HEK293 (cell line): ENCODE measurements around the gene IRF2BPL.

ENCODE experiments used
- CTCF ChIA-PET: fragments of 350-600 bp; formaldehyde crosslinking; extraction: SDS; loops from one replicate; lab custom pipeline; 2021; ENCODE audit warnings: antibody characterized with exemption; lab: Yijun Ruan, JAX
- POLR2A ChIA-PET: fragments of 300-600 bp; formaldehyde crosslinking; extraction: SDS; loops from one replicate; lab custom pipeline; 2020; ENCODE audit warnings: antibody characterized with exemption, inconsistent platforms; lab: Yijun Ruan, JAX
- H3K27ac ChIP-seq: fragments of 200-500 bp; sonication (Bioruptor generic); 2 replicates; pipeline ENCODE4 v1.5.1; 2014; ENCODE audit warnings: low read depth, low read length, control low read depth, inconsistent platforms; ENCODE audit errors: extremely low read depth
- H3K36me3 ChIP-seq, 2 experiments: fragments of 200-500 bp in 1 of 2; sonication (Bioruptor generic) in 1 of 2; 1 replicate in 1 of 2; 2 replicates in 1 of 2; pipeline ENCODE4 v1.5.1; 2014 to 2017; ENCODE audit warnings: inconsistent platforms in 2 of 2, low read length in 2 of 2; ENCODE audit not compliant: control insufficient read depth in 2 of 2, insufficient read depth in 1 of 2
- H3K4me1 ChIP-seq: fragments of 200-500 bp; sonication (Bioruptor generic); 2 replicates; pipeline ENCODE4 v1.5.1; 2014; ENCODE audit warnings: mild to moderate bottlenecking, low read length, inconsistent platforms; ENCODE audit not compliant: control insufficient read depth, insufficient read depth
- H3K4me3 ChIP-seq: 2 replicates; pipeline ENCODE4 v1.5.1; 2011; ENCODE audit warnings: low read depth, mild to moderate bottlenecking, control low read depth, low read length, moderate library complexity
- H3K9me3 ChIP-seq: fragments of 200-500 bp; sonication (Bioruptor generic); 2 replicates; pipeline ENCODE4 v1.5.1; 2014; ENCODE audit warnings: low read depth, low read length, inconsistent platforms; ENCODE audit not compliant: control insufficient read depth, insufficient read depth
- GLI4 ChIP-seq: fragments of 450-650 bp; formaldehyde crosslinking; IDR thresholded peaks from 2 replicates; pipeline ENCODE4 v1.5.1; 2016; ENCODE audit warnings: missing biosample characterization, missing genetic modification characterization
- KLF9 ChIP-seq: fragments of 450-650 bp; formaldehyde crosslinking; IDR thresholded peaks from 2 replicates; pipeline ENCODE4 v1.5.1; 2016; ENCODE audit warnings: missing biosample characterization, missing genetic modification characterization, low read depth
- TCF7L2 ChIP-seq: IDR thresholded peaks from 2 replicates; pipeline ENCODE4 v1.6.1; 2011; ENCODE audit warnings: low read depth, mild to moderate bottlenecking, inconsistent platforms, low read length, moderate library complexity, borderline replicate concordance
- YY2 ChIP-seq: fragments of 450-650 bp; formaldehyde crosslinking; IDR thresholded peaks from 2 replicates; pipeline ENCODE4 v1.5.1; 2016; ENCODE audit warnings: missing biosample characterization, missing genetic modification characterization
- ZBTB20 ChIP-seq: fragments of 450-650 bp; formaldehyde crosslinking; IDR thresholded peaks from 2 replicates; pipeline ENCODE4 v1.5.1; 2016; ENCODE audit warnings: missing biosample characterization, missing genetic modification characterization
- ZBTB7A ChIP-seq: fragments of 450-650 bp; formaldehyde crosslinking; IDR thresholded peaks from 2 replicates; pipeline ENCODE4 v1.5.1; 2016; ENCODE audit warnings: low read depth, missing biosample characterization, missing genetic modification characterization
- ZEB2 ChIP-seq: fragments of 450-650 bp; formaldehyde crosslinking; IDR thresholded peaks from 2 replicates; pipeline ENCODE4 v1.5.1; 2016; ENCODE audit warnings: missing biosample characterization, missing genetic modification characterization
- ZNF157 ChIP-seq: fragments of 450-650 bp; formaldehyde crosslinking; IDR thresholded peaks from 2 replicates; pipeline ENCODE4 v1.5.1; 2016; ENCODE audit warnings: missing biosample characterization, missing genetic modification characterization
- ZNF214 ChIP-seq: fragments of 450-650 bp; formaldehyde crosslinking; IDR thresholded peaks from 2 replicates; pipeline ENCODE4 v1.5.1; 2017; ENCODE audit warnings: missing biosample characterization, mild to moderate bottlenecking, missing genetic modification characterization, borderline replicate concordance
- ZNF223 ChIP-seq: fragments of 450-650 bp; formaldehyde crosslinking; IDR thresholded peaks from 2 replicates; pipeline ENCODE4 v1.5.1; 2016; ENCODE audit warnings: missing biosample characterization, missing genetic modification characterization
- ZNF23 ChIP-seq: fragments of 450-650 bp; formaldehyde crosslinking; IDR thresholded peaks from 2 replicates; pipeline ENCODE4 v1.5.1; 2016; ENCODE audit warnings: missing biosample characterization, missing genetic modification characterization, borderline replicate concordance
- ZNF248 ChIP-seq: fragments of 450-650 bp; formaldehyde crosslinking; IDR thresholded peaks from 2 replicates; pipeline ENCODE4 v1.5.1; 2017; ENCODE audit warnings: missing biosample characterization, missing genetic modification characterization
- ZNF266 ChIP-seq: fragments of 450-650 bp; formaldehyde crosslinking; IDR thresholded peaks from 2 replicates; pipeline ENCODE4 v1.5.1; 2016; ENCODE audit warnings: missing biosample characterization, missing genetic modification characterization, low read depth
- ZNF280C ChIP-seq: fragments of 450-650 bp; formaldehyde crosslinking; IDR thresholded peaks from 2 replicates; pipeline ENCODE4 v1.5.1; 2016; ENCODE audit warnings: missing biosample characterization, missing genetic modification characterization
- ZNF302 ChIP-seq: fragments of 450-650 bp; formaldehyde crosslinking; IDR thresholded peaks from 2 replicates; pipeline ENCODE4 v1.5.1; 2016; ENCODE audit warnings: missing biosample characterization, missing genetic modification characterization, low read depth
- ZNF391 ChIP-seq: fragments of 450-650 bp; formaldehyde crosslinking; IDR thresholded peaks from 2 replicates; pipeline ENCODE4 v1.5.1; 2016; ENCODE audit warnings: low read depth, missing biosample characterization, missing genetic modification characterization, borderline replicate concordance
- ZNF48 ChIP-seq: fragments of 450-650 bp; formaldehyde crosslinking; IDR thresholded peaks from 2 replicates; pipeline ENCODE4 v1.5.1; 2016; ENCODE audit warnings: missing biosample characterization, missing genetic modification characterization
- ZNF514 ChIP-seq: fragments of 450-650 bp; formaldehyde crosslinking; IDR thresholded peaks from 2 replicates; pipeline ENCODE4 v1.5.1; 2016; ENCODE audit warnings: missing biosample characterization, missing genetic modification characterization
- ZNF530 ChIP-seq: fragments of 450-650 bp; formaldehyde crosslinking; IDR thresholded peaks from 2 replicates; pipeline ENCODE4 v1.5.1; 2016; ENCODE audit warnings: low read depth, missing biosample characterization, missing genetic modification characterization
- ZNF555 ChIP-seq: fragments of 450-650 bp; formaldehyde crosslinking; conservative IDR thresholded peaks from 2 replicates; pipeline ENCODE4 v1.5.1; 2017; ENCODE audit warnings: missing biosample characterization, mild to moderate bottlenecking, missing genetic modification characterization, inconsistent platforms
- ZNF571 ChIP-seq: fragments of 450-650 bp; formaldehyde crosslinking; IDR thresholded peaks from 2 replicates; pipeline ENCODE4 v1.5.0; 2017; ENCODE audit warnings: missing biosample characterization, missing genetic modification characterization
- ZNF596 ChIP-seq: fragments of 450-650 bp; IDR thresholded peaks from 2 replicates; pipeline ENCODE4 v1.5.0; 2018; ENCODE audit warnings: missing biosample characterization, mild to moderate bottlenecking, missing genetic modification characterization, moderate library complexity
- ZNF639 ChIP-seq: fragments of 450-650 bp; formaldehyde crosslinking; IDR thresholded peaks from 2 replicates; pipeline ENCODE4 v1.5.1; 2016; ENCODE audit warnings: missing biosample characterization, missing genetic modification characterization
- ZNF777 ChIP-seq: fragments of 450-650 bp; formaldehyde crosslinking; IDR thresholded peaks from 2 replicates; pipeline ENCODE4 v1.5.1; 2017; ENCODE audit warnings: missing biosample characterization, missing genetic modification characterization, borderline replicate concordance
- TF ChIP-seq, protein P1 (sequence below): fragments of 450-650 bp; formaldehyde crosslinking; IDR thresholded peaks from 2 replicates; pipeline ENCODE4 v1.5.1; 2016; ENCODE audit warnings: missing biosample characterization, missing genetic modification characterization
- TF ChIP-seq, protein P2 (sequence below): fragments of 450-650 bp; formaldehyde crosslinking; IDR thresholded peaks from 2 replicates; pipeline ENCODE4 v1.5.1; 2016; ENCODE audit warnings: missing biosample characterization, missing genetic modification characterization, low read depth
- TF ChIP-seq, protein P3 (sequence below): fragments of 450-650 bp; formaldehyde crosslinking; IDR thresholded peaks from 2 replicates; pipeline ENCODE4 v1.5.1; 2016; ENCODE audit warnings: missing biosample characterization, missing genetic modification characterization, borderline replicate concordance

IRF2BPL gene

DNA sequence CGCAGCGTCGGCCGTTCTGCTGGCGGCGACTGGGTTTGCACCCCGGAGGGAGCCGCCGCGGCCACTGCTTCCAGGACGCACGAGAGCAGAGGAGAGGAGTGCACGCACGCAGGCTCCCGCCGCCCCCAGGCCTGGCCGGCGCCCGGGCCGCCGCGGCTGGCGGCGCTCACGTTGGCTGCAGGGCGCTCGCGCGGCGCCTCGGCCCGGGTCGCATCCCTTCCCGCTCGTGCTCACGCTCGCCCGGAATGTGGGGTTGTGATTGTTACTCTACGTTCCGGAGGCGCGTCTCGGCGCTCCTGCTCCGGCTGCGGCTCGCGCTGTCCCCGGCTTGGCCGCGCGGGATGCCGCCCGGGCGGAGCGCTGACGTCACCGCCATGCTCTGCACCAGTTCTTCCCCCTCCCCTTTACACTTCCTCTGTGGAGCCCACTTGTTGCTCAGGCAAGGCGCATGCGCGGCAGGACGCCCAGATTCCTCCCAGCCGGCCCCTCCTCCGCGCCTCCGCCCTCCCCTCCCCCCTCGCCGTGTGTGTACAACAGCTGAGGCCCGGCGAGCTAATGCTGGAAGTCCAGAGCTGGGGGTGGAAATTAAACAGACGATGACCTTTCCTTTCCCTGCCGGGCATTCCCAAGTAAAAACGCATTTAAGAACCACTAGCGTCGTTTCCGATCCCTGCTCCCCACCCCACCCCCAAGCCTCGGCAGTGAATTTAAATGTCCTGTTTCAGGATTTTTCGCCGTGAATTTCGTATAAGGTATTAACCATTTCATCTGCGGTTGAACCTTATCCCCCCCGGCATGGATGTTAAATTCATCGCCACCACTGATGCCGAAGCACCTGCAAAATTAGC is at the start of gene IRF2BPL:
Gene IRF2BPL, minus strand, starts transcription at position 325 of the 848 bp plus-strand sequence. CDS start 916 bp downstream, outside the sequence.
- Histone ChIP-seq H3K4me1 (peaks cover 26% of the 10 kb centered on the region), H3K4me3 (peak within 1 kb of the TSS; percentile 85), H3K27ac (peak within 1 kb of the TSS; percentile 100), H3K9me3 (no peaks in the 10 kb centered on the region), H3K36me3 (peaks cover 7 to 24% of the 10 kb centered on the region in 2 experiments)
- POLR2A ChIA-PET, result interaction anchor here (0.6 to 4.5 kb wide), 21 partner anchors 9 to 676 kb away, joined by 3 to 42 read pairs (median 6); no protein-coding TSS in a partner anchor
- CTCF ChIA-PET, result interaction anchor here (0.6 to 2.8 kb wide), 14 partner anchors 16 to 156 kb away, joined by 3 to 10 read pairs (median 4); no protein-coding TSS in a partner anchor
- TF ChIP-seq ZNF157, result no peak
- TF ChIP-seq ZEB2, result peak; percentile 42; the same call in 1 of the 2 replicates
- TF ChIP-seq ZNF23 (tag by site-specific recombination), result no peak
- 0 out of 2 replicates have a peak, but pooled peaks have one; percentile 18 for TF ChIP-seq ZBTB7A (tag by site-specific recombination)
- peak; percentile 49; the same call in 1 of the 2 replicates for TF ChIP-seq KLF9 (tag by site-specific recombination)
- no peak for TF ChIP-seq ZNF777 (tag by site-specific recombination)
- no peak for TF ChIP-seq YY2
- TF ChIP-seq ZNF596 (tag by site-specific recombination), result no peak
- TF ChIP-seq ZNF280C (tag by site-specific recombination), result no peak
- TF ChIP-seq, protein P1, sequence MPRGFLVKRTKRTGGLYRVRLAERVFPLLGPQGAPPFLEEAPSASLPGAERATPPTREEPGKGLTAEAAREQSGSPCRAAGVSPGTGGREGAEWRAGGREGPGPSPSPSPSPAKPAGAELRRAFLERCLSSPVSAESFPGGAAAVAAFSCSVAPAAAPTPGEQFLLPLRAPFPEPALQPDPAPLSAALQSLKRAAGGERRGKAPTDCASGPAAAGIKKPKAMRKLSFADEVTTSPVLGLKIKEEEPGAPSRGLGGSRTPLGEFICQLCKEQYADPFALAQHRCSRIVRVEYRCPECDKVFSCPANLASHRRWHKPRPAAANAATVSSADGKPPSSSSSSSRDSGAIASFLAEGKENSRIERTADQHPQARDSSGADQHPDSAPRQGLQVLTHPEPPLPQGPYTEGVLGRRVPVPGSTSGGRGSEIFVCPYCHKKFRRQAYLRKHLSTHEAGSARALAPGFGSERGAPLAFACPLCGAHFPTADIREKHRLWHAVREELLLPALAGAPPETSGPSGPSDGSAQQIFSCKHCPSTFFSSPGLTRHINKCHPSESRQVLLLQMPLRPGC, result no peak; the same call in 1 of the 2 replicates
- no peak for TF ChIP-seq ZNF266
- no peak for TF ChIP-seq ZNF214 (tag by site-specific recombination)
- TF ChIP-seq ZNF639, result no peak
- TF ChIP-seq ZBTB20, result peak; percentile 32
- no peak for TF ChIP-seq ZNF514 (tag by site-specific recombination)
- TF ChIP-seq ZNF223 (tag by site-specific recombination), result no peak
- TF ChIP-seq, protein P2, sequence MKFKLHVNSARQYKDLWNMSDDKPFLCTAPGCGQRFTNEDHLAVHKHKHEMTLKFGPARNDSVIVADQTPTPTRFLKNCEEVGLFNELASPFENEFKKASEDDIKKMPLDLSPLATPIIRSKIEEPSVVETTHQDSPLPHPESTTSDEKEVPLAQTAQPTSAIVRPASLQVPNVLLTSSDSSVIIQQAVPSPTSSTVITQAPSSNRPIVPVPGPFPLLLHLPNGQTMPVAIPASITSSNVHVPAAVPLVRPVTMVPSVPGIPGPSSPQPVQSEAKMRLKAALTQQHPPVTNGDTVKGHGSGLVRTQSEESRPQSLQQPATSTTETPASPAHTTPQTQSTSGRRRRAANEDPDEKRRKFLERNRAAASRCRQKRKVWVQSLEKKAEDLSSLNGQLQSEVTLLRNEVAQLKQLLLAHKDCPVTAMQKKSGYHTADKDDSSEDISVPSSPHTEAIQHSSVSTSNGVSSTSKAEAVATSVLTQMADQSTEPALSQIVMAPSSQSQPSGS (tag by site-specific recombination), result peak; percentile 97
- no peak for TF ChIP-seq ZNF302
- no peak for TF ChIP-seq ZNF555
- no peak for TF ChIP-seq ZNF530 (tag by site-specific recombination)
- TF ChIP-seq GLI4, result no peak
- TF ChIP-seq ZNF391 (tag by site-specific recombination), result no peak
- TF ChIP-seq ZNF571, result no peak
- TF ChIP-seq ZNF48 (tag by site-specific recombination), result no peak
- TF ChIP-seq, protein P3, sequence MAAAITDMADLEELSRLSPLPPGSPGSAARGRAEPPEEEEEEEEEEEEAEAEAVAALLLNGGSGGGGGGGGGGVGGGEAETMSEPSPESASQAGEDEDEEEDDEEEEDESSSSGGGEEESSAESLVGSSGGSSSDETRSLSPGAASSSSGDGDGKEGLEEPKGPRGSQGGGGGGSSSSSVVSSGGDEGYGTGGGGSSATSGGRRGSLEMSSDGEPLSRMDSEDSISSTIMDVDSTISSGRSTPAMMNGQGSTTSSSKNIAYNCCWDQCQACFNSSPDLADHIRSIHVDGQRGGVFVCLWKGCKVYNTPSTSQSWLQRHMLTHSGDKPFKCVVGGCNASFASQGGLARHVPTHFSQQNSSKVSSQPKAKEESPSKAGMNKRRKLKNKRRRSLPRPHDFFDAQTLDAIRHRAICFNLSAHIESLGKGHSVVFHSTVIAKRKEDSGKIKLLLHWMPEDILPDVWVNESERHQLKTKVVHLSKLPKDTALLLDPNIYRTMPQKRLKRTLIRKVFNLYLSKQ, result no peak
- no peak for TF ChIP-seq ZNF248 (tag by site-specific recombination)
- no peak for TF ChIP-seq TCF7L2
